ENCODE measurements around the gene EML6.

DNA sequence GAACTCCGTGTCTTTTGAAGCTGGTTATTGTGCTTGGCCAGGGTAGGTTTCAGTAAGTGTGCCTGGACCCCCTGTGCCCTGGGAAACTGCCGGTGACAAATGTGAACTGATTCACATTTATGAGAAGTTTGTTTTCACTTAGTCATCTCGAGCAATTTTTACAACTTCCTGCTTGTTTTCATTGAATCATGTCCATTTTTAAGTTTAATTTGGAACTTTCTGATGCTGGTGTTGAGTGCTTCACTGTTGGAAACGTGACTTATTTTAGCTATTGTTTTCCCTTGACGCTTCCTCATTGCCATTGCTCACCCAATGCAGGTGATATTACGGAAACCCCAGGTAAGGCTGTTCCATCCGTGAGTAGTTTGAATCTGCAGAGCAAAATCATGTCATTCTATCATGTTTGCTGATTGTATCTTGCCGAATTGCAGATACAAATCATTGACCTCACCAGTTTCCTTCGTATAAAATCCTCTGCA, 229.6 kb downstream of the EML6 start:
- TF ChIP-seq, protein P1, sequence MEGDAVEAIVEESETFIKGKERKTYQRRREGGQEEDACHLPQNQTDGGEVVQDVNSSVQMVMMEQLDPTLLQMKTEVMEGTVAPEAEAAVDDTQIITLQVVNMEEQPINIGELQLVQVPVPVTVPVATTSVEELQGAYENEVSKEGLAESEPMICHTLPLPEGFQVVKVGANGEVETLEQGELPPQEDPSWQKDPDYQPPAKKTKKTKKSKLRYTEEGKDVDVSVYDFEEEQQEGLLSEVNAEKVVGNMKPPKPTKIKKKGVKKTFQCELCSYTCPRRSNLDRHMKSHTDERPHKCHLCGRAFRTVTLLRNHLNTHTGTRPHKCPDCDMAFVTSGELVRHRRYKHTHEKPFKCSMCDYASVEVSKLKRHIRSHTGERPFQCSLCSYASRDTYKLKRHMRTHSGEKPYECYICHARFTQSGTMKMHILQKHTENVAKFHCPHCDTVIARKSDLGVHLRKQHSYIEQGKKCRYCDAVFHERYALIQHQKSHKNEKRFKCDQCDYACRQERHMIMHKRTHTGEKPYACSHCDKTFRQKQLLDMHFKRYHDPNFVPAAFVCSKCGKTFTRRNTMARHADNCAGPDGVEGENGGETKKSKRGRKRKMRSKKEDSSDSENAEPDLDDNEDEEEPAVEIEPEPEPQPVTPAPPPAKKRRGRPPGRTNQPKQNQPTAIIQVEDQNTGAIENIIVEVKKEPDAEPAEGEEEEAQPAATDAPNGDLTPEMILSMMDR (IDR thresholded peaks at IDR 0.05 in 4 of 5, conservative IDR thresholded peaks at IDR 0.05 in 1 of 5) = no peak
- TF ChIP-seq POLR2A (IDR thresholded peaks at IDR 0.05) = no peak

Data from gastrocnemius medialis (tissue), 4 donors.